Mucosa of descending colon (tissue), 3 donors: ENCODE measurements around the gene NPDC1. TPM values are rescaled to one million over a fixed set of nuclear protein-coding genes. Genes with fewer than 3 reads are reported as not detected.
A peak's percentile ranks its signal among the peaks of the same experiment; 100 is the strongest.

Source experiments
- ATAC-seq: fragments of 200-7000 bp; cut with Tn5 transposase; one replicate; pipeline ENCODE4 v1.9.1; 2020; ENCODE audit warnings: mild to moderate bottlenecking, moderate library complexity
- DNase-seq, 3 donors: peaks; one replicate each; pipeline ENCODE4 v3.0.0-alpha.2; 2020
- H3K36me3 ChIP-seq: fragments of 200-600 bp; one replicate; pipeline ENCODE4 v1.8.0; 2021; ENCODE audit warnings: low read depth, mild to moderate bottlenecking
- H3K4me1 ChIP-seq: fragments of 200-600 bp; one replicate; pipeline ENCODE4 v1.8.0; 2021; ENCODE audit warnings: low read depth, mild to moderate bottlenecking
- H3K4me3 ChIP-seq: fragments of 200-600 bp; one replicate; pipeline ENCODE4 v1.8.0; 2021; ENCODE audit warnings: mild to moderate bottlenecking
- H3K9me3 ChIP-seq: fragments of 200-600 bp; one replicate; pipeline ENCODE4 v1.8.0; 2021; ENCODE audit warnings: mild to moderate bottlenecking
- CTCF ChIP-seq: fragments of 200-600 bp; IDR thresholded peaks from one replicate; pipeline ENCODE4 v1.8.0; 2022; ENCODE audit warnings: antibody characterized with exemption, mild to moderate bottlenecking
- intact Hi-C, 2 donors: fragments of 100-400 bp; cut with DNase I in 1 of 2; cut with micrococcal nuclease in 1 of 2; formaldehyde crosslinking; loops; one replicate each; pipeline versions ENCODE4 v1.11.0 to v1.11.1; 2022; cut with DNase I, micrococcal nuclease
- total RNA-seq, 3 donors: library from RNA; stranded (reverse); fragmentation: NEBNext Ultra II Directional in 2 of 3; extraction: Animal tissue kit (Norgen Biotek cat#: 25700) in 2 of 3; gene quantifications; one replicate each; pipeline versions ENCODE4 v1.2.1 to v1.2.4, GENCODE V29; 2021 to 2023
- donor health status: DM: no; HTN: no; CAD: no; lungs with moderate emphysema.
- donor health status: DM: no; HTN: no; CAD: no.
- donor health status: DM: no; HTN: yes; CAD: no.

The NPDC1 gene
- total RNA-seq, 3 donors from 2014 or later: 78.6 to 177 (median 83.0) TPM

DNA sequence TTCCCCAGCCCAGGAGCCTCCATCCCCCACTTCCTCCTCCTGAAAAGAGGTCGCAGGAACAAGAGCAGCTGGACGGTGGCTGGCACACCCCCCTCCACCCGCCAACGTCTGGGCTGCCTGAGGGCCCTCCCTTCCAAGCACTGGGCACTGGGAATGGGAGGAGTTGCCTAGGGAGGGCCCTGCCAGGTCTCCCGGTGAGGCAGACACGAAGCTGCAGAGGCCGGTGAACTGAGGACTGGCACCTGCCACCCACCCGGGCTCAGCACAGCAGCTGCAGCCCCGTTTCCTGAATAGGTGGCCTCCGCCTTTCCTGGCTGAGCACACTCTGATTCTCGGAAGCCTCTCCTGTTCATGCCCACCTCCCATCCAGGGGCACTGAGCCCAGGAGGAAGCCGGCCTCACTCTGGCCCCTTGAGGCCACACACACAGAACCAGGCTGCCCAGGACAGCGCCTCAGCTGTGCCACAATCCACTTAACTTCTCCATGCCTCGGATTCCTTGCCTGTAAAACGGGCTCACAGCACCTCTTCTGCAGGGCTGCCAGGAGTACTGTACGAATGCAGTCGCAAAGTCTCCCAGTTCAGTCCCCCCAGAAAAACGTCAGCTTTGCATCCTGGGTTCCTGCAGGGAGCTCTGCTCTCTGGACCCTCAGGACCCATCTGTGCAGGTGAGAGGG is 1.3 kb downstream of the NPDC1 start:
- DNase-seq (peak; percentile 66 to 75 (median 74)), ATAC-seq (peak; percentile 67)
- peaks cover 28% of the 10 kb centered on the region for H3K4me1 ChIP-seq
- intact Hi-C loops: no loop called here
- no peaks in the 10 kb centered on the region for H3K36me3 ChIP-seq
- no peak for TF ChIP-seq CTCF
- no peak overlapping the region for H3K4me3 ChIP-seq
- H3K9me3 ChIP-seq: no peaks in the 10 kb centered on the region

DNA sequence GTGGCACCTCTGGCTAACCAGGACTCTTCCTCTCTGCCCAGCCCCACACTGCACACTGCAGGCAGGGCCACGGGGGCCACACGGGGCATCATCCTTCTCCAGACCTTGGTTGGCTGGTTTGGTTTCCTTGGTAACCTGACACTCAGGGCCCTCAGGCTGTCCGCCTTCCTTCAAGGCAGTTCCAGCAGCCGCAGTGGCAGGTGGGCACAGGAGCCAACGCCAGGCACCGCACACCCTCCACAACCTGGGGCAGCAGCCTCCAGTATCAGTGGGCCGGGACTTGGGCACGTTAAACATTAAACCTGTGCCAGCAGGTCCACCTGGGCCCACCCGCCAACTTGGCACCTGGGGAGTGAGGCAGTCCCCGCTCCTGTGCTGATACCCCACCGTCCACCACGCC is 1.9 kb downstream of the NPDC1 start:
- Histone ChIP-seq H3K4me3 (no peak overlapping the region), H3K4me1 (peaks cover 28% of the 10 kb centered on the region), H3K9me3 (no peaks in the 10 kb centered on the region), H3K36me3 (no peaks in the 10 kb centered on the region)
- DNase-seq: peak in 1 of 3 donors; percentile 56
- ATAC-seq: no peak
- TF ChIP-seq CTCF: no peak
- intact Hi-C loops: no loop called here

DNA sequence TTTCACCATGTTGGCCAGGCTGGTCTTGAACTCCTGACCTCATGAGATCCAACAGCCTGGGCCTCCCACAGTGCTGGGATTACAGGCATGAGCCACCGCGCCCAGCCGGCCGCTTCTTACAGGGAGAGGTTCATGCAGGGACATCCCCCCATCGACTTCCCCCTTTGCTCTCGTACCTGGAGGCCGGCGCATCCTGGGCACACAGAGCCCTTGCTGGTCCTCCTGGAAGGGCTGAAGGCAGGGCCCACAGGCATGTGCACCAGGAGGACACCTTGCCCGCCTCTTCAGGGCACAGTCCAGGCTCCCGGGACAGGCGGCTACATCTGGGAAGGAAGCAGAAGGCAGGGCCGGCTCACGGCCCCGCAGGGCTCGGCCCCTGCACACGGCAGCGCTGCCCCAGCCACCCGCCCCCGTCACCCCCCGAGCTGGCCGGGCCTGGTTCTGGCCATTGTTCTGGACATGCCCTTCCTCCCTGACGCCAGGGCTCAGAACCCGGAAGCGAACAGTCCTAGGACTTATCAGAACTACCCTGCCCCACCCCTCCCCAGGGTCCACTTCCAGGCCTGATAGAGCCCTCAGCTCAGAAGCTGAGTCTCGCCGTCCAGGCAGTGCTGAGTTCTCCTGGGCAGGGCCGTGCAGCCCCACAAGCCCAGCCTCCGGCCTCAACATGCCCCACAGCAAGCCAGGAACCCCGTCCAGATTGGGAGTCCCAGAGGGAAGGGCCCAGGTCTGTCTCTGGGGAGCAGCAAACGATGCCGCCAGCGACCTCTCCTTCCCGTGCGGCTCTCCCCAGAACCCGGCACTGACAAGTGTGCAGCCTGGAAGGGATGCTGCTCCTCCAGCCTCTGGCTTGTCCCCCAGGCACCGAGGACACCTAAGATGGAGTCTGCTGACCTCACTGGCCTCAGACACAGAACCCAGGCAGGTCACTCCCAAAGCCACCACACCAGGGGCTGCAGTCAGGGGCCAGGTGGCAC is 2.9 kb downstream of the NPDC1 start:
- Histone ChIP-seq H3K36me3 (no peaks in the 10 kb centered on the region), H3K9me3 (no peaks in the 10 kb centered on the region), H3K4me1 (peaks cover 24% of the 10 kb centered on the region), H3K4me3 (no peak overlapping the region)
- no peak for ATAC-seq
- no peak for DNase-seq
- intact Hi-C loops: no loop called here
- no peak for TF ChIP-seq CTCF

DNA sequence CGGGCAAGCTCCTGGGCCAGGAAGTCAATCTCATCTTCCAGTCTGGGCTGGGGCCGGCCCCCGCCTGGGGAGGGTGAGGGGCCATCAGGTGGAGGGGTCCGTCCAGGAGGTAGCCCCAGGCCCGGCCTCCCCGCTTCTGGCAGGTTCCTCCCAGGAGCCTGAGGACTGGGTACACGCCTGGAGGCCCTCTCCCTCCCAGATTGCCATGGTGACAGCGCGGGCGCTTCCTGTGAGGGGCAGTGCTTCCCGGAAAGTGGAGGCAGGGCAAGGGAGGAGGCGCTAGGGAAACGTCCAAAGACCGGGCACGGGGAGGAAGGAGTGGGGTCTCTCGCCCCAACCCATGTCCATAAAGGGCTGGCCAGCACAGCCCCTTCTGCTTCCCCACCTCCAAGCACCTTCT is 4.9 kb downstream of the NPDC1 start:
- no peaks in the 10 kb centered on the region for H3K36me3 ChIP-seq
- DNase-seq (peak in 1 of 3 donors; percentile 6), ATAC-seq (no peak)
- intact Hi-C loops: no loop called here
- no peak for TF ChIP-seq CTCF
- H3K9me3 ChIP-seq: no peaks in the 10 kb centered on the region
- no peak overlapping the region for H3K4me3 ChIP-seq
- H3K4me1 ChIP-seq: peaks cover 20% of the 10 kb centered on the region

DNA sequence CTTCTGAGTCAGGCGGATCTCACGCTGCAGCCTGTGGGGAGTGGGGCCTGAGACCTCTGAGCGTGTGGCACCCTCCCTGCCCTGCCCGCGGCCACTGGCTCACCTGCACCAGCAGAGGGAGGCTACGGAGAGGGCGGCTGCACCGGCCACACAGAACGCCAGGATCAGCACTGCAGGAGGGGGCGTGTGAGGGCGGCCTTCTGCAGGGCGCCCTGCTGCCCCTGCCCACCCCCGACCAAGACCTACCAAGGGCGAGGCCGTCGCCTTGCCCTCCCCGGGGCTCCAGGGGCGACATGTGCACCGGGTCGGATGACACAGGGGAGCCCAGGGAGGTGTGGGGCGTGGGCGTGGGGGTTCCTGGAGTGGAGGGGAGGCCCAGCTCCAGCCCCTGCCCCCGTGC is 5.4 kb downstream of the NPDC1 start:
- Histone ChIP-seq H3K36me3 (no peaks in the 10 kb centered on the region), H3K9me3 (no peaks in the 10 kb centered on the region), H3K4me1 (peaks cover 18% of the 10 kb centered on the region), H3K4me3 (no peak overlapping the region)
- TF ChIP-seq CTCF: no peak
- DNase-seq (no peak), ATAC-seq (no peak)
- intact Hi-C loops: no loop called here
